ENCODE data around the gene GPC6. TPM values are rescaled to one million over a fixed set of nuclear protein-coding genes. Genes with fewer than 3 reads are reported as not detected.

The GPC6 gene
- total RNA-seq, 1 experiment from 2014 or later = 0.22 TPM

GRCh38 chr13:93233997-93234416, 7.4 kb downstream of the GPC6 start:
- Histone ChIP-seq H3K27ac (ENCODE audit: low read depth, low read length) (no peak overlapping the region), H4K20me1 (ENCODE audit: insufficient read depth) (no peaks in the 10 kb centered on the region; the same call in 1 of the 2 replicates), H3K36me3 (ENCODE audit: control insufficient read depth in 1 of 2, insufficient read depth in 2 of 2, low read length in 2 of 2) (no peaks in the 10 kb centered on the region), H3K4me2 (ENCODE audit: low read length) (no peak overlapping the region), H3K9ac (ENCODE audit: low read length) (no peak overlapping the region), H3K4me1 (ENCODE audit: control insufficient read depth in 1 of 2, insufficient read depth in 2 of 2, low read length in 2 of 2) (no peaks in the 10 kb centered on the region), H3K79me2 (ENCODE audit: insufficient read depth, low read length) (no peaks in the 10 kb centered on the region), H3K27me3 (ENCODE audit: insufficient read depth, low read length) (no peaks in the 10 kb centered on the region), H3K4me3 (replicated peaks in 1 of 2; ENCODE audit: low read depth in 1 of 2, low read length in 2 of 2) (no peak overlapping the region), H3K9me2 (ENCODE audit: insufficient read depth) (no peaks in the 10 kb centered on the region), H2AFZ (ENCODE audit: low read depth, low read length, poor library complexity, severe bottlenecking) (no peak overlapping the region), H3K9me3 (ENCODE audit: control insufficient read depth in 1 of 2, insufficient read depth in 1 of 2, low read depth in 1 of 2, low read length in 2 of 2) (peaks cover 13% of the 10 kb centered on the region in 2 experiments; a peak in 3 of 4 replicates)
- POLR2A ChIA-PET = no interaction called here
- intact Hi-C loops (cut with micrococcal nuclease) = no loop called here
- RAD21 ChIA-PET (ENCODE audit: low non-redundant PET in 1 of 2, low total read pairs in 2 of 2, uncharacterized antibody in 2 of 2, unreplicated experiment in 2 of 2) = no interaction called here
- ATAC-seq = no peak
- CTCF ChIA-PET = no interaction called here
- no peak for DNase-seq (ENCODE audit: low read depth, low spot score)
- no TSS peak for BruUV-seq (replicated peaks)
- TF ChIP-seq POLR2A (IDR thresholded peaks at IDR 0.05; ENCODE audit: borderline replicate concordance, extremely low read depth, insufficient read depth, insufficient read length) (no peak), TCF7L2 (IDR thresholded peaks at IDR 0.05; ENCODE audit: borderline replicate concordance, extremely low read depth, insufficient read depth, insufficient read length) (no peak)

GRCh38 chr13:93234459-93234858, 7.9 kb downstream of the GPC6 start:
- no peaks in the 10 kb centered on the region for H3K4me1 ChIP-seq (ENCODE audit: control insufficient read depth in 1 of 2, insufficient read depth in 2 of 2, low read length in 2 of 2)
- no peak overlapping the region for H3K4me2 ChIP-seq (ENCODE audit: low read length)
- H3K9me2 ChIP-seq (ENCODE audit: insufficient read depth) = no peaks in the 10 kb centered on the region
- ATAC-seq (no peak), DNase-seq (ENCODE audit: low read depth, low spot score) (no peak)
- no peaks in the 10 kb centered on the region for H3K27me3 ChIP-seq (ENCODE audit: insufficient read depth, low read length)
- no peaks in the 10 kb centered on the region for H3K79me2 ChIP-seq (ENCODE audit: insufficient read depth, low read length)
- ChIA-PET RAD21 (ENCODE audit: low non-redundant PET in 1 of 2, low total read pairs in 2 of 2, uncharacterized antibody in 2 of 2, unreplicated experiment in 2 of 2) (no interaction called here), CTCF (no interaction called here), POLR2A (no interaction called here)
- no peak overlapping the region for H3K4me3 ChIP-seq (replicated peaks in 1 of 2; ENCODE audit: low read depth in 1 of 2, low read length in 2 of 2)
- H4K20me1 ChIP-seq (ENCODE audit: insufficient read depth) = no peaks in the 10 kb centered on the region; the same call in 1 of the 2 replicates
- no peak overlapping the region for H2AFZ ChIP-seq (ENCODE audit: low read depth, low read length, poor library complexity, severe bottlenecking)
- H3K36me3 ChIP-seq (ENCODE audit: control insufficient read depth in 1 of 2, insufficient read depth in 2 of 2, low read length in 2 of 2) = no peaks in the 10 kb centered on the region
- no TSS peak for BruUV-seq (replicated peaks)
- intact Hi-C loops (cut with micrococcal nuclease) = no loop called here
- peaks cover 13% of the 10 kb centered on the region in 2 experiments; a peak in 3 of 4 replicates for H3K9me3 ChIP-seq (ENCODE audit: control insufficient read depth in 1 of 2, insufficient read depth in 1 of 2, low read depth in 1 of 2, low read length in 2 of 2)
- no peak overlapping the region for H3K27ac ChIP-seq (ENCODE audit: low read depth, low read length)
- no peak for TF ChIP-seq ZFX (IDR thresholded peaks at IDR 0.05)
- TF ChIP-seq ZNF274 (IDR thresholded peaks at IDR 0.05; ENCODE audit: low read depth, low read length) = no peak
- no peak for TF ChIP-seq SP1 (IDR thresholded peaks at IDR 0.05; ENCODE audit: low read depth)
- no peak for TF ChIP-seq TCF7L2 (IDR thresholded peaks at IDR 0.05; ENCODE audit: borderline replicate concordance, extremely low read depth, insufficient read depth, insufficient read length)
- TF ChIP-seq MAX (IDR thresholded peaks at IDR 0.05) = no peak
- TF ChIP-seq YY1 (IDR thresholded peaks at IDR 0.05; ENCODE audit: extremely low read depth, insufficient replicate concordance, low read depth, low read length) = no peak
- no peak for TF ChIP-seq RAD21 (IDR thresholded peaks at IDR 0.05; ENCODE audit: low read depth)
- TF ChIP-seq CEBPB (IDR thresholded peaks at IDR 0.05; ENCODE audit: low read depth) = no peak
- no peak for TF ChIP-seq REST (IDR thresholded peaks at IDR 0.05; ENCODE audit: low read depth)
- H3K9ac ChIP-seq (ENCODE audit: low read length) = no peak overlapping the region
